Measurements from ENCODE around the gene NDUFC2. TPM values are rescaled to one million over a fixed set of nuclear protein-coding genes. Genes with fewer than 3 reads are reported as not detected.
"Not testable (repeated sequence)": the region's sequence is repeated elsewhere in the genome, so short reads cannot be mapped to it uniquely, and the experiment has no call there.

Gene NDUFC2
- total RNA-seq, 6 donors from 2014 or later = 19.9 to 155 (median 91.4) TPM

DNA sequence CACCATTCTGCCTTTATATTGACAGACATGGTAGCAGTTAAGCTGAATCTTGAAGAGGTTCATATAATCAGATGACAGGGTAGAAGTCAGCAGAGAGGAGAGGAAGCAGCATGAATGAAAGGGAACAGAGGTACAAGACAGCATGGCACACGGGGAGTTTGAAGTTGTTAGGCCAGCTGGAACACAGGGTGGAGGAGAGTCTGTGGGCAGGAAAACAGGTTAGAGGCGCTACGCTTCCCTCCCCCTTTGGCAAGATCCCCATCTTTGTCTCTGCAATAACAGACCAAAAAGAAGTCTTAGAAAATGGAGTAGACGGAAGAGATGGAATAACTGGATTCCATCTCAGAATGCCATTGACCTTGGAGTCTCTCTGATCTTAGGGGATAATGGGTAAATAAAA is 20.0 kb upstream of the NDUFC2 start:
- Histone ChIP-seq H3K4me1 (no peaks in the 10 kb centered on the region), H3K36me3 (peaks cover 0 to 23% (median 6%) of the 10 kb centered on the region in 4 donors), H3K9me3 (no peaks in the 10 kb centered on the region), H3K27me3 (no peaks in the 10 kb centered on the region), H3K4me3 (no peak overlapping the region), H3K27ac (no peak overlapping the region)
- no peak for TF ChIP-seq EP300 (IDR thresholded peaks at IDR 0.05)
- TF ChIP-seq CTCF (IDR thresholded peaks at IDR 0.05) = no peak
- TF ChIP-seq POLR2AphosphoS5 (IDR thresholded peaks at IDR 0.05) = no peak
- TF ChIP-seq POLR2A (IDR thresholded peaks at IDR 0.05) = no peak
- ATAC-seq (ENCODE audit: low FRiP score in 2 of 2) = no peak
- no peak for DNase-seq
- 88 to 93% methylated on average over 4 of the region's 4 CpGs for WGBS, 2 donors

DNA sequence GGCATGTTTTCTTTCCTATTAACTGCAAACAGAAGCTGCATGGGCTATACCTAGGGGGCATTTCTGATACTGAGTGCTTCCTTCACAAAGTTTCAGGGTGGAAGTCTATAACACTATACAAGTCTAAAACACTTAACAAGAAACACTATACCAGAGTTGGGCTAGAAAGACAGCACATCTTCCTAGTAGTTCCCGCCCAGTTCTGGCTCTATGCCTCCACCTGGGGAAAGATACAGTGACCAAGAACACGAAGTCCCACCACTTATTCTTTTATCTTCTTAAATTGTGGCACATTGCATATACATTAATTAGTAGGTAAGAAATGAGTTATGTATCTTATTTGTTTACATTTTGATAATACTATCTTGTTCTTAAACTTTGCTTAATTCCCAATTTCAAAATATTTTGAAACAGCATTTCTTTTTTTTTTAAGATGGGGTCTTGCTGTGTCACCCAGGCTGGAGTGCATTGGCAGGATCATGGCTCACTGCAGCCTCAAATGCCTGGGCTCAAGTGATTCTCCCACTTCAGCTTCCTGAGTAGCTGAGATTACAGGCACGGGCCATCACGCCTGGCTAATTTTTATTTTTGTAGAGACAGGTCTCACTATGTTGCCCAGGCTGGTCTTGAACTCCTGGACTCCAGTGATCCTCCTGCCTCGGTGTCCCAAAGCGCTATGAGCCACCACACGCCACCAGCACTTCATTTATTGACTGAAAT is 18.2 kb upstream of the NDUFC2 start:
- TF ChIP-seq POLR2A (IDR thresholded peaks at IDR 0.05) (no peak), POLR2AphosphoS5 (IDR thresholded peaks at IDR 0.05) (no peak), EP300 (IDR thresholded peaks at IDR 0.05) (no peak), CTCF (IDR thresholded peaks at IDR 0.05) (no peak)
- H3K9me3 ChIP-seq = no peaks in the 10 kb centered on the region
- ATAC-seq (ENCODE audit: low FRiP score in 2 of 2) (no peak), DNase-seq (no peak)
- 90 to 94% methylated on average over 7 of the region's 7 CpGs for WGBS, 2 donors
- no peak overlapping the region for H3K4me3 ChIP-seq
- peaks cover 0 to 23% (median 6%) of the 10 kb centered on the region in 4 donors for H3K36me3 ChIP-seq
- H3K4me1 ChIP-seq = no peaks in the 10 kb centered on the region
- H3K27me3 ChIP-seq = no peaks in the 10 kb centered on the region
- H3K27ac ChIP-seq = no peak overlapping the region

- peaks cover 0 to 5% (median 0%) of the 10 kb centered on the region in 4 donors for H3K36me3 ChIP-seq
- ATAC-seq (ENCODE audit: low FRiP score in 2 of 2) = no peak
- no peaks in the 10 kb centered on the region for H3K9me3 ChIP-seq
- no peak overlapping the region for H3K4me3 ChIP-seq
- TF ChIP-seq CTCF (IDR thresholded peaks at IDR 0.05) (no peak), EP300 (IDR thresholded peaks at IDR 0.05) (no peak), POLR2AphosphoS5 (IDR thresholded peaks at IDR 0.05) (no peak), POLR2A (IDR thresholded peaks at IDR 0.05) (no peak)
- H3K4me1 ChIP-seq = no peaks in the 10 kb centered on the region
- DNase-seq = no peak
- H3K27me3 ChIP-seq = no peaks in the 10 kb centered on the region
- H3K27ac ChIP-seq = no peak overlapping the region
- 92 to 100% methylated on average over 2 of the region's 2 CpGs for WGBS, 2 donors
Measured at GRCh38 chr11:78094250-78094649, 14.6 kb upstream of the NDUFC2 start.

DNA sequence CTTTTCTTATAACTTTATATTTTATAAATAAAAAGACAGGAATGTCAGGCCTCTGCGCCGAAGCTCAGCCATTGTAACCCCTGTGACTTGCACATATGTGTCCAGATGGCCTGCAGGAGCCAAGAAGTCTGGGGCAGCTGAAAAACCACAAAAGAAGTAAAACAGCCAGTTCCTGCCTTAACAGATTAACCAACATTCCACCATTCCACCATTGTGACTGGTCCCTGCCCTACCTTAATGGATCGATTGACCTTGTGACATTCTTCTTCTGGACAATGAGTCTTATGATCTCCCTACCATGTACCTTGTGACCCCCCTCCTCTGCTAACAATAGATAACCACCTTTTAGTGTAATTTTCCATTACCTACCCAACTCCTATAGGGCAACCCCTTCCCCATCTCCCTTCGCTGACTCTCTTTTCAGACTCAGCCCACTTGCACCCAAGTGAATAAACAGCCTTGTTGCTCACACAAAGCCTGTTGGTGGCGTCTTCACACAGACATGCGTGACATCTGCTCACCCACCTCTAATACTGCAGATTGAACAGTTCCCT is 6.9 kb upstream of the NDUFC2 start:
- WGBS, 2 donors = 78 to 87% methylated on average over 6 of the region's 6 CpGs
- H3K27me3 ChIP-seq, DNase-seq: not testable (repeated sequence)

GRCh38 chr11:78085972-78086371 is 6.3 kb upstream of the NDUFC2 start:
- TF ChIP-seq CTCF (IDR thresholded peaks at IDR 0.05) (no peak), POLR2AphosphoS5 (IDR thresholded peaks at IDR 0.05) (no peak), POLR2A (IDR thresholded peaks at IDR 0.05) (no peak), EP300 (IDR thresholded peaks at IDR 0.05) (no peak)
- peaks cover 0 to 13% (median 3%) of the 10 kb centered on the region in 4 donors for H3K4me1 ChIP-seq
- no peak overlapping the region for H3K4me3 ChIP-seq
- no peaks in the 10 kb centered on the region for H3K9me3 ChIP-seq
- H3K27ac ChIP-seq = no peak overlapping the region
- H3K36me3 ChIP-seq = no peaks in the 10 kb centered on the region
- WGBS, 2 donors = 74 to 82% methylated on average over 3 of the region's 3 CpGs
- no peak for ATAC-seq (ENCODE audit: low FRiP score in 2 of 2)
- no peaks in the 10 kb centered on the region for H3K27me3 ChIP-seq
- DNase-seq = no peak

More for the DNA sequence above, 6.9 kb upstream of the NDUFC2 start:
- H3K4me3 ChIP-seq; H3K9me3 ChIP-seq; H3K27ac ChIP-seq; ATAC-seq (ENCODE audit: low FRiP score in 2 of 2); H3K4me1 ChIP-seq; H3K36me3 ChIP-seq: not testable (repeated sequence)

DNA sequence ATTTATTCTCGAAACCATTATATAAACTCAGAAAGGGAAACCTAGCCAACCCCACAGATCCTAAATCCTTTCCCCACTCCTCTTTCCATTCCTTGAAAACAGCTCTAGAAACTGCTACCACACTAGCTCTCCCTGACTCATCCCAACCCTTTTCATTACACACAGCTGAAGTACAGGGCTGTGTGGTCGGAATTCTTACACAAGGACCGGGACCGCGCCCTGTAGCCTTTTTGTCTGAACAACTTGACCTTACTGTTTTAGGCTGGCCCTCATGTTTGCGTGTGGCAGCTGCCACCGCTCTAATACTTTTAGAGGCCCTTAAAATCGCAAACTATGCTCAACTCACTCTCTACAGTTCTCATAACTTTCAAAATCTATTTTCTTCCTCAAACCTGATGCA is 4.8 kb upstream of the NDUFC2 start:
- peak in 1 of 2 donors; percentile 64 for DNase-seq
- Histone ChIP-seq H3K4me3 (peak overlapping the region in 1 of 4 donors; percentile 17), H3K4me1 (peaks cover 0 to 22% (median 8%) of the 10 kb centered on the region in 4 donors), H3K27ac (peak overlapping the region; percentile 16 to 59 (median 51))
- H3K27me3 ChIP-seq; H3K9me3 ChIP-seq; ATAC-seq (ENCODE audit: low FRiP score in 2 of 2); H3K36me3 ChIP-seq: not testable (repeated sequence)
- WGBS, 2 donors = 57 to 71% methylated on average over 8 of the region's 8 CpGs

Data from upper lobe of left lung (tissue), 6 donors.